ENCODE data around the gene PSEN2.

The PSEN2 gene

DNA sequence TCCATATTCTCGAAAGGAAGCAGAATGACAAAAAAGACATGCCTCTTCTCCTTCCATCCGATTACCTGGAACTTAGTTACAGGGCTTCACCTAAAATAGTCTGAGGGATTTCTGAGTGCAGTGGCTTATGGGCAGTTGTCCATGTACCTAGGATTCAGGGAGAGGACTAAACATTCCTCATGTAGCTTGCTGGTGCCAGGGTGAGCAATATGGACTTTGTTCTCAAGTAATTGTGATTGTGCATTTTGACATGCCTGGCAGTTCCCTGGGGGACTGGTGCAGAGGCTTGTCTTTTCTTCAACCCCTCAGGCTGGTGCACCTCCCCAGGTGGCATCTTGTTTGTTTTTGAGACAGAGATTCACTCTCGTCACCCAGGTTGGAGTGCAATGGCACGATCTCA, 6.1 kb upstream of the PSEN2 start:
- DNase-seq (ENCODE audit: low spot score), result no peak

DNA sequence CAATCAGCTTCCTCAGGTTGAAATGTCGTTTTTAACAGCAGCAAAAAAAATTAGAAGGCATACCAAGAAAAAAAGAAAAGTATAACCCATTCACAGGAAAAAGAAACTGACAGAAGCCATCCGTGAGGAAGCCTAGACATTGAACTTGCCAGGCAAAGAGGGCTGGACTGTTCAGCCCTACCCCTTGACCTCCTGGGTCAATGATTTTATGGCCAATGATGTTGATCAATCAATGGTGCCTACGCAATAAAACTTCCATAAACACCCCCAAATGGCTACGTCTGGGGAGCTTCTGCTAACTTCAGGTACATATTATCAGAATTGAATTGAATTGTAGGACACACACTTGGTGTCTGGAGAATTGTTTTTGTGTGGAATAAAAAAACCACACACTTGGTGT, 4.8 kb upstream of the PSEN2 start:
- DNase-seq (ENCODE audit: low spot score), result no peak

DNA sequence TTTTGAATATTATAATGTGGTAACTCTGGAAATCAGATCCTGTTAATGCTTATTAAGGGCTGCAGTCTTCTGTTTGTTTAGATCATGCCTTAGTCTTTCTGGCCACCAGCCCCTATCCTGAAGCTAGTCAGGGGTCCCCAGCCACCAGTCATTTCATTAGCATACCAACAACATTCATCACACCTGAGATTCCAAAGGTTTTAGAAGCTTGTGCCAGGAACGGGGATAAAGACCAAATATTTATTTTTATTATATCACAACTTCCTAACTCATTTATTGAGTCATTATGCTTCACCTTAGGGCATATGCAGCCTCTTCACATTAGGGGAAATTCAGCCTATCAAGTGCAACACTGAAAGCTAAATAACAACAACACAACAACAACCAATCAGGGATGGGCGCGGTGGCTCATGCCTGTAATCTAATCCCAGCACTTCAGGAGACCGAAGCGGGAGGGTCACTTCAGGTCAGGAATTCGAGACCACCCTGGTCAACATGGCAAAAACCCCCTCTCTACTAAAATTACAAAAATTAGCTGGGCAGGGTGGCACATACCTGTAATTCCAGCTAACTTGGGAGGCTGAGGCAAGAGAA, 2.9 kb upstream of the PSEN2 start:
- no peak for DNase-seq (ENCODE audit: low spot score)

DNA sequence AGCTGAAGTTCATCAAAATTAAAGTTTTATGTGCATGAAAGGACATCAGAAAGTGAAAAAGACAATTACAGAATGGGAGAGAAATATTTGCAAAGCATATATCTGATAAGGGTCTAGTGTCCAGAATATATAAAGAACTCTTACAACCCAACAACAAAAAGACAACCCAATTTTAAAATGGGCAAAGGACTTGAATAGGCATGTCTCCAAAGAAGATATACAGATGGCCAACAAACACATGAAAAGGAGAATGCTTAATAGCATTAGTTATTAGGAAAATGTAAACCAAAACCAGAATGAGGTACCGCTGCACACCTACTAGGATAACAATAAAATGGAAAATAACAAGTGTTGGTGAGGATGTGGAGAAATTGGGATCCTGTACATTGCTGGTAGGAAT, 1.7 kb upstream of the PSEN2 start:
- no peak for DNase-seq (ENCODE audit: low spot score)

DNA sequence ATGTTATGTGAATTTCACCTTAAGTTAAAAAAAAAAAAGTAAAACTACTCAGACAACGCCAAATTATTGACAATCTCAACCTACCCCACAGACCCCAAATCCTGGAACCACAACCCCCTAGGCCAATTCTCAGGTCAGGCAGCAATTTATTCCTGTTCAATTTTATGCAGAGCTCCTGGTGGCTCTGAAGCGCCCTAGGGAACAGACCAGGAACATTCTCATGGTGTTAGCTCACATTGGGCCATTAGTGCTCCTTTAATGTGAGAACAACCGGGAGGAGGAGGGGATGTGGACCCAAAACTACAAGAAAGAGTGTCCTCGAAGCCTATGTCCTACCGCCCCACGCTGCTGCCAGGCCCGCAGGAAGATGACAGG, 403 bp upstream of the PSEN2 start:
- no peak for DNase-seq (ENCODE audit: low spot score)

DNA sequence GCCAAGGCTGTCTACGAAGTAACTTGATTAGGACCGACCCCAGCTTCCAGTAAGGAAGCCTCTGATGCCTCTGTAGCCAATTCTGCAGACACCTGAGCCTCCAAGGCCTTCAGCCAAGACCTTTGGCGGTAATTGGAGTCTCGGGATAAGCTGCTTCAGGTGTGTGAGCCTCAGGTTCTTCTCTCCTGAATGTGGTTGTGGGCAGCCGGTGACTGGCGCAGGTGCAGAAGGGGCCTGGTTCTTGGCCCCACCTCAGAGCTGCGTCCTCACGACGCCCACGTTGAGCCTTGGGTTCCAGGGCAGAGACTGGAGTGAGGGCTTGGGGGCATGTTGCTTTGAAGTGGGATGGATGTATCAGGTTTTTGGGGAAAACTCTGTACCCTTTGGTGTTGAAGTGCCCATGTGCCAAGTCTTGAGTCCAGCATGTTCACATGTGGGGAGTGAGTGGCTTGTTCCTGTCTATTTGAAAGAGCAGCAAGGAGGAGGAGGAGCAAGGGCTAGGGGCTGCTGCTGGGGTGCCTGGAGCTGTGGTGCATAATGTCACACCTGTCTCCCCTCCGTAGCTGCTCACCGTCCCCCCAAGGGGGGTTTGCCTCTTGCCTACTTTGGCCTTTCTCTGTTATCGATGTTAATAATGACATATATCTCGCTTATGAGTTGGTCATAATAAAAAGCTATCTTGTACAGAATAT, 1.4 kb downstream of the PSEN2 start:
- no peak for DNase-seq (ENCODE audit: low spot score)

DNA sequence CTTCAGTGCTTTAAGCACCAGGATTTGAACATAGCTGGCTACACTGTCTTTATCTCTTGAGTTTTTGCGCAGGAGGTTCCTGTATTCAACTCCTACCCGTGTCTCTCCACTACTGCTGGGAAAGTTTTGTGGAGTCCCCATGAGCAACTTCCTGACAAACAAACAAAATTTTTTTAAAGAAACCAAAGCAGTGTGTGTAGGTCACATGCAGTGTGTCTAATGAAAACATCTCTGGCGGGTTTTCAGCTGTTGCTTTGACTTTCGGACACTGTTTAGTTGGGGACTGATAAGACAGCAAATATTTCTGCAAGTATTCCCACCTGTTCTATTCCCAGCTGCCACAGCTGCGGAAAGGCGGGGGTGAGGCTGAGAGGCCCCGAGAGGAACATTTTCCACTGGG, 2.0 kb downstream of the PSEN2 start:
- DNase-seq (ENCODE audit: low spot score), result no peak

DNA sequence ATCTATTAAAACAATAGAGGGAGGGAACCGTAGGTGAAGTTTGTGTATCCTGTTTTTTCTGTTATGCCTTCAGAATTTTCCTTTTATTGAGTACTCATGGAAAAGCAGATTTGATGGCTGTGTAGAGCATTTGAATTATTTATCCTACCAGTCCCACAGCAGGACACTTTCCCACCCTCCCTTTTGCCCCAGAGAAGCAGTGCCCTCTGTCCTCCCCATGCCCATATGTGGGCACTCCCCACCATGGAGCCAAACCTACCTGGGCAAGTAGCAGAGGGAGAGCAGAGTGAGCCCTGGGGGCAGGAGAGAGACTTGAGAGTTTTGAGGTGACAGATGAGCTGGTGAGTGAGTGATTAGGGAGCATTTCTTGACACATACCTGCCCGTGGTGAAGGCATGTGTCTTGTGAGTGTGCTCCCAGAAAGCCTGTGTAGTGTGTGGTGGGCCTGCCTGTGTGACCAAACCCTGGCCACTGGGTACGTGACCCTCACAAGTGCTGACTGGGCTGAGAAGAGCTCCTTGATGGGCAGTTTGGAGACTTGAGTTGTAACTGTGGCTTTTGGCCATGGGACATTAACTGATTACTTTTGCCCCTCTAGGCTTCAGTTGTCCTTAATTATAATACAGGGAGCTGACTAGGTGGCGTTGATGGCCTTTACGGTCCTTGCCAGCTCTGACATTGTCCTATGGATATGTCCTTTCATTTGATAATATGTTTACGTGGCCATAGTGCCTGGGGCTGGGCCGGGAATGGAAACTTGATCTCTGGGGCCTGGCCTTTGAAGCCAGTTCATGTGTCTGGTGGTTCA, 3.6 kb downstream of the PSEN2 start:
- no peak for DNase-seq (ENCODE audit: low spot score)

DNA sequence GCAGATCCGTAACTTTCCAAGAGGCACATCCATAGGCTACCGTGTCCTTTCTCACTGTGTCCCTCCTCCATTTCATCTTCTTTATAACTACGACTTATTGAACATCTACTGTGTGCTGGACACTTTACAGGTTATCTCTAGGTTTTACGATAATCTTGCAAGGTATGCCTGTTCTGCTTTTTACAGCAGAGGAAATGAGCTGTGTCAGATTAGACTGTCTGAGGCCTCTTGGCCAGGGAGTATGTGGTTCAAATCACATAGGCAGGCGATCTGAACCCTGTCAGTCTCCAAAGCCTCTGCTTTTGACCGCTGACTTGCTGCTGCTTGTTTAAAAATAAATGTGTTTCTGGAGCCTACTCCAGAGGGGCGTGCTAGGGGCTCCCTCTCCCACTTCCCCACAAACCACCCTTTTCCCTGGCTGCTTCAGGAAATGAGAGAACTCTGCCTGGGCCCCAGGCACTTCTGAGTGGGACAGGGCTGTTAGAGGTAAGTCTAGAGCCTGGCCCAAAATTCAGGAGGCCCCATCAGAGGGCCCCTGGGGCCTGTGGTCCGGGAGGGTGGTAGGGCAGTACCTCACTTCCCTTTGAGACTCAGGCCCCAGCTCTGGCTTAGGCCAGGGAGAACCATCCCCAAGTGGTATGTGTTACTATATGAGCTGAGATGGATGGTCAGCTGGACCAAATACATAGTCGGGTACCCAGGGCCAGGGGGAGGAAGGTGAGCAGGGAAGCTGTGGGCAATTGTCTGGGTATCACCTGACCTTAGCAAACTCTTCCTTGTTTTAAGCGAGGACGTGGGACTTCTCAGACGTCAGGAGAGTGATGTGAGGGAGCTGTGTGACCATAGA, 4.4 kb downstream of the PSEN2 start:
- DNase-seq (ENCODE audit: low spot score), result no peak

DNA sequence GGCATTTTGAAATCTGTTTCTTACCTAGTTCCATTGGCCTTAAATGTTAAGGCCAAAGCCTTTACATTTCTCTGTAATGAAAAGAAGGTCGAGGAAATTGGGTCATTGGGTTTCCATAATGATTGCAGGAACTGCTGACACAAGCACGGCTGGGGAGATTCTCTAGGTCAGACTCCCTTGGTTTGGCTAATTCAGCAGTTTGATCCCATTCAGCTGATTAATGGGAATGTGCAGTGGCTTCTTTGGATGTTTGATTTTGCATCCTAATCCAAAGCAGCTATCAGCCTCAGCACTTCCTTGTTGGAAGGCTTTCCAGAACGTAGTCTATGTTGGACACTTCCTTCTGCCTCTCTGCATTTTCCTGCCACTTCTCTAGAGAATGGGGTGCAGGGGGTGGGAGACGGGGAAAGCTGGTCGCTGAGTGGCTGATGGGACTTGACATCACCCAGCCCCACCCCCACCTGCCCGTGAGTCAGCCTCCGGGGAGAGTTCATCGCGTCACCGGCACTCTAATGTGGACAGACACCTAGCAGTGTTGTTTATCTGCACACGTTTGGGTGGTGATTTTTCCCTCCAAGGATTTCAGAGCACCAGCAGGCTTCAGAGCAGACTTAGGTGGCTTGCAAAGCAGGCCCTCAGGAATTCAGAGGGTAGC, 5.4 kb downstream of the PSEN2 start:
- no peak for DNase-seq (ENCODE audit: low spot score)

DNA sequence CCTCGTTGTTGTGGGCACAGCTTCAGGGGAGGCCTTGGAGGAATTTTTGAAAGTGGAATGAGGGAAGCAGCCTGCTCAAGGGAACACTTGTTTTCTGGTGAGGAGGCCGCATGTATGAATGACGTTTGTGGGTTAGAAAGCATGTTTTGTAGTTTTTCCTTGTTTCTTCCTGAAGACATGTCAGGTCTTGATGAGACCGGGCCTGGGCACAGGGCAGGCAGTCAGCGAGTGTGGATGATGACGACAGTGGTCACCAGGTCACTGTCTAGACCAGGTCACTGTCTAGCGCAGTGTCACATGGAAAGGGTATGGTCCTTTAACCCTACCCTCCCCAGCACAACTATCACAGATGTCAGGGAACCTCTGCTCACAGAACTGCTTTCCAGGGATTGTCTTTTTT, 7.3 kb downstream of the PSEN2 start:
- no peak for DNase-seq (ENCODE audit: low spot score)

DNA sequence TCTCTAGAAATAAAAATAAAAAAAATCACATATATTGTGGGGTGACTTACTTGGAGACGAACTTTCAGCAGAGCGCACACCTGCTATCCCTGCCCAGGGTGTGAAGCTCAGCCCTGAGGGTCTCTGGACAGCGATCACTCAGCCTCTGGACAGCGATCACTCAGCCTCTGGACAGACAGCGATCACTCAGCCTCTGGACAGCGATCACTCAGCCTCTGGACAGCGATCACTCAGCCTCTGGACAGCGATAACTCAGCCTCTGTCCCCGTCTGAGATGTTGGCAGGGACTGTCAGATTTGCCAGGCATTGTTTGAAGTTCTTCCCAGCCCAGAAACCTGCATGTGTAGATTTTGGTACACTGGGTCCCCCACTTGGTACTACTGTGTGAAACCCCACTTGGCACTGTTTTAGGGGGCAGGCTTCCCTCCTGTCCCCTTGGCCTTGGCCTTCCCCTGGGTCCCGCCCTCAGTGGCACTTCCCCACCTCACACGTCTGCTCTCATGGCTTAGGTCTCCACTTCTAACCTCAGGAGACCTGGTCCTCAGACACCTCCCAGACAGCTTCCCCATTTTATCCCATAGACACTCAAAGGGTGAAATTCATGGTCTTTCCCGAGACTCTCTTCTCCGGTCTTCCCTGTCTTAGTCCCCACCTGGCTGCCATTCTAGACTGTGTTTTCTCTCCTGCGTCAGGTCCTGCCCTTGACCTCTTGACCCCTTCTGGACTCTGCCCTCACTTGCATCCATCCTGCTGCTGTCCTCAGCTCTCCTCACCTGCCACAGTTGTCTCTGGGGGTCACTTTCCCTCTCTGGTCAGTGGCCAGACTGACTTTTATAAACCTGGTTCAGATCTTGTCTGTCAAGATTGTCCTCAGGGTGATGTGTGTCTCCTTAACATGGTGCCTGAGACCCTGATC, 10.2 kb downstream of the PSEN2 start:
- no peak for DNase-seq (ENCODE audit: low spot score)

DNA sequence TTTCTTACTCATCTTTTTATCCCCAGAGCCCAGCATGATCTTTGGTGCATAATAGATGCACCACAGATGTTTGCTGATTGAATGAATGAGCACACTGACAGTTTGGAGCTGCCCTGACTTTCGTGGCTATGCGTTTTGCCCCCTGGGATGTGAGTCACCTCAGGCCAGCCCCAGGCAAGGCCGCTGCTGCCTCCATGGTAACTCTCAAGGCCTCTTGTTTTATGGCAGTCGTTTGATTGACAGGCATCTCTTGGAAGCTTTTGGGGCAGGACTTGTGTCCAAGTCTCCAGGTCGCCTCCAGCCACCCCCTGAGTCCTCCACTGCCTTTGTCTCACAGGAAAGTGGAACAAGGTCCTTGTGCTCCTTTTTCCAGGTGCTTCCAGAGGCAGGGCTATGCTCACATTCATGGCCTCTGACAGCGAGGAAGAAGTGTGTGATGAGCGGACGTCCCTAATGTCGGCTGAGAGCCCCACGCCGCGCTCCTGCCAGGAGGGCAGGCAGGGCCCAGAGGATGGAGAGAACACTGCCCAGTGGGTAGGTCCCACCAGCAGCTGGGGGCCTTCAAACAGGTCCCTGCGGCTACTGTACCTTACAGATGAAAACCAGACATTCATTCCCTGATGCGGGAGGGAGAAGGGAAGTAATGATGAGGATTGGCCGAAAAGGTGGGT, 11.2 kb downstream of the PSEN2 start:
- DNase-seq (ENCODE audit: low spot score), result no peak

DNA sequence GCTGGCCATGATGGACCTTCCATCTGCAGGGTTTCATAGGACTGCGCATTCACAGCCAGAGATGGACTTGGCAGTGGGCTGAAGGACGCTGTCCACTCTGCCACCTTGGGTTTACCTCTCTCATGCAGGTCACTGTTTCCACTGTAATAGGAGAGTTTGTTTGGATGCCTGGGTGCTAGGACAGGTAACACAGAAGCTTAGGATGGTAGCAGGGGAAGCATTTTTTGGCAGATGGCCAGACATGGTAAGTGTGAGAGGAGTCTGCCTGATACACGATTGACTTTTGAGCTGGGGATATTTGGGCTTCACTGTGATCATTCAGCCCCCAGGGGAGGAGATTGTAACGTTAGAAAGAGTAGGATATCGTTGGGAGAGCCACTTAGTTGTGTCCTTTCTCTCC, 11.8 kb downstream of the PSEN2 start:
- no peak for DNase-seq (ENCODE audit: low spot score)

DNA sequence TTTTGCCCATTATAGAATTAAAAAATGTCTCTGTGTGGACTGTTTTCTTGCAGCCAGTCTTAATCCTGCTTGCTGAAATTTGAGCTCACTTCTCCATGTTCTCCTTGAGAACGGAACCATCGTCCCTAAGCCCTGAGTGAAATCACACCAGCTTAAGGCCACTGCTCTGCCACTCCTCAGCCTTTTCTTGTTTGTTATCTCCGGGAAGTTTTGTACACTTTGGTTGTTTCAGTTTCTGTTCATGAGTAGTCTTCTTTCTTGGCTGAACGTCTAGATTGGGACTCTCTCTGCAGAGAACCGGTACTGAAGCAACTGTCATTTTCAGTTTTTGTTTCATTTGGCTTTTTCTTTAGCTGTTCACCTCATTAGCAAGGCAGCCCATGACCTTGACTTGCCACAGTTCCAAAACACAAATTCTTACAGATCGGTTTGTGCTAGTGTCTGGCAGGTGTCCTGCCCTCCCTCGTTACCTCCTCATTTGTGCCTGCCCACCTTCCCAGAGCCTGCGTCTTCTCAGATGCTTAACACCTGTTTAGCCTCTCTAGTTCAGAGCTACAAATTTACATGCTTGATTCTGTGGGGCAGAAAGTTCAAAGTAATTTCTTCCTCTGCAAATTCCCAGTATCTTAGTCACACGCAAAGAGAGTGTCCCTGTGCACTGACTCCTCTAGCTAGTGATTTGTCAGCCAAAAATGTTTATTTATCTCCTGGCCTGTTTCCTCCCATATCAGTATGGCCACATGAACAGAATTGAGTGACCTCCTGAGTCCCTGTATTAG, 12.4 kb downstream of the PSEN2 start:
- no peak for DNase-seq (ENCODE audit: low spot score)

DNA sequence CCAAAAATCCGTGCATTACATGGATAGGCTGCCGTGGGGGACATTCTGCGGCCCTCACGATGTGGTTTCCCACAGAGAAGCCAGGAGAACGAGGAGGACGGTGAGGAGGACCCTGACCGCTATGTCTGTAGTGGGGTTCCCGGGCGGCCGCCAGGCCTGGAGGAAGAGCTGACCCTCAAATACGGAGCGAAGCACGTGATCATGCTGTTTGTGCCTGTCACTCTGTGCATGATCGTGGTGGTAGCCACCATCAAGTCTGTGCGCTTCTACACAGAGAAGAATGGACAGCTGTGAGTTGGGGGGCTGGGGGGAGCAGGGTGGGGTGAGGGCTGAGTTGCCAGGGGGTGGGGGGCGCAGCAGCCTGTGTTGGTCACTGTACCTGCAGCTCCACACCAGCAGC, 13.2 kb downstream of the PSEN2 start:
- DNase-seq (ENCODE audit: low spot score), result no peak

DNA sequence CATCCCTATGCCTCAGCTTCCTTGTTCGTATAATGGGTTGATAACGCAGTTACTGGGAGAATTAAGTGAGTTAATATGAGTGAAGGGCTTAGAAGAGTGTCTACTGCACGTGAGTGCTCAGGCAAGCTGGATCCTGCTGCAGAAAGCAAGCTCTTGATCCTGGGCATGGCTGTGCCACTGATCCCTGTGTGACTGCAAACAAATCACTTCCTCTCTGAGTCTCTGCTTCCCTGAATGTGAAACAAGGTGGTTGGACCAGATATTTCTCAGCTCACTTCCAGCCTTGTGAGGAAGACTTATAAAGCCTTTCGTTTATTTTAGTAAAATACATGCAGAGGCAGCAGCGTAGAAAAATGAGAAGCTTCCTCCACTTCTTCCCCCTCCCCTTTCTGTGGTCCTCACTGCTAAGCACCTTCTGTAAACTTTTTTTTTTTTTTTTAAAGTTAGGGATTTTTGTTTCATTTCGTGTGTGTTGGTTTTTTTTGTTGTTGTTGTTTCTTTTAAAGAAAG, 13.8 kb downstream of the PSEN2 start:
- DNase-seq (ENCODE audit: low spot score), result no peak

DNA sequence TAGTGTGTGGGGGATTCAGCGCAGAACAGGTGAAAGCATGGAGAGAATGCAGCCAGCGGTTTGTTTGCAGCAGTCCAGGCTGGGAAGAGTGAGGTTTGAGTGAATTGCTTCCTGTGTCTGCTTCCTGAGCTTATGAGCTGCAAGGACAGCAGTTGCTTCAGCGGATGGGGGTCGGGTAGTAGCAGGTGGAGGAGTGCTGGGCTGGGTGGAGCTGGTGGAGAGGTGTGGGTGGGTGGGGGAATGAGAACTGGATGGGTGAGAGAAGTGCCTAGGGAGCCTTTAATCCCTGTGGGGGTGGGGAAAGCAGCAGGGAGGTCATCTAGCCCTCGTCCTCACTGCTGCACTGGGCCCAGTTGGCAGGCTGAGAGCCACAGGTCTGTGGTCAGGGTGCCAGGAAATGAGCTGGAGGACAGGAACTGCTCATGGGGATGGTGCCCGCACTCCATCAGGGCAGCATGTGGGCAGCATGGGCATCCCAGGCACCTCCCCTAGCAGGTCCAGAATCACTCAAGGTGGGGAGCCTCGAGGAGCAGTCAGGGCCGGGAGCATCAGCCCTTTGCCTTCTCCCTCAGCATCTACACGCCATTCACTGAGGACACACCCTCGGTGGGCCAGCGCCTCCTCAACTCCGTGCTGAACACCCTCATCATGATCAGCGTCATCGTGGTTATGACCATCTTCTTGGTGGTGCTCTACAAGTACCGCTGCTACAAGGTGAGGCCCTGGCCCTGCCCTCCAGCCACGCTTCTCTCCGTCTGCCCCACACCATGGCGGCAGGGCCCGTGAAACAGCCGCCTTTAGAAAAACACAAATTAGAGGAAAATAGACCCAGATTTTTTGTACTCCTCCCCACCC, 14.8 kb downstream of the PSEN2 start:
- DNase-seq (ENCODE audit: low spot score), result no peak
